Thyroid gland (tissue), 4 donors: ENCODE data around the gene MRPS27.

Source experiments
- POLR2A ChIP-seq, 2 donors: fragments of 450-650 bp; IDR thresholded peaks; one replicate each; pipeline ENCODE4 v1.6.1; 2017; ENCODE audit warnings: antibody characterized with exemption in 2 of 2, mild to moderate bottlenecking in 2 of 2, moderate library complexity in 1 of 2
- TF ChIP-seq, protein P1 (sequence below), 6 experiments: fragments of 200-600 bp in 3 of 6; fragments of 450-650 bp in 3 of 6; sonication (generic) in 3 of 6; IDR thresholded peaks; one replicate each; pipeline ENCODE4 v1.5.1; 2016 to 2019; ENCODE audit warnings: antibody characterized with exemption in 6 of 6, mild to moderate bottlenecking in 2 of 6, inconsistent platforms in 1 of 6, moderate library complexity in 1 of 6

DNA sequence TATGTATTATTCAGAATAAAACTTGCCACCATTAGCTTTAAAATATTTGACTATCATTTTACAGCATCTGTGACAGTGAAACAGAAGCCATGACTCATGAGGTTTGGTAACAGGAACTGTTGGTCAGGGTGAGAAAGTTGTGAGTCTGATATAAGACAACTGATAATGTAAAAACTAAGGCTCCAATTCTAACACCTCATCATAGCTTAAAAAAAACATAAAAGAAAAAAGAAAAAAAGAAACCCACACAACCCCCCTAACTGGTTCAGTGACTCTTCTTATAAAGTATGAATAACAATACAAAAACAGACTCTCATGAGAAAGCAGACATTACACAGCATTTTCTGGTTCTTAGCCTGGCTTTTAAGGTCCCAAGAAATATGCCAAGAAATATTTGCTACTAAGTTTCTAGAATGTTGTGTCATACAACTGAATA lies 85.8 kb downstream of the MRPS27 start:
- TF ChIP-seq, protein P1, sequence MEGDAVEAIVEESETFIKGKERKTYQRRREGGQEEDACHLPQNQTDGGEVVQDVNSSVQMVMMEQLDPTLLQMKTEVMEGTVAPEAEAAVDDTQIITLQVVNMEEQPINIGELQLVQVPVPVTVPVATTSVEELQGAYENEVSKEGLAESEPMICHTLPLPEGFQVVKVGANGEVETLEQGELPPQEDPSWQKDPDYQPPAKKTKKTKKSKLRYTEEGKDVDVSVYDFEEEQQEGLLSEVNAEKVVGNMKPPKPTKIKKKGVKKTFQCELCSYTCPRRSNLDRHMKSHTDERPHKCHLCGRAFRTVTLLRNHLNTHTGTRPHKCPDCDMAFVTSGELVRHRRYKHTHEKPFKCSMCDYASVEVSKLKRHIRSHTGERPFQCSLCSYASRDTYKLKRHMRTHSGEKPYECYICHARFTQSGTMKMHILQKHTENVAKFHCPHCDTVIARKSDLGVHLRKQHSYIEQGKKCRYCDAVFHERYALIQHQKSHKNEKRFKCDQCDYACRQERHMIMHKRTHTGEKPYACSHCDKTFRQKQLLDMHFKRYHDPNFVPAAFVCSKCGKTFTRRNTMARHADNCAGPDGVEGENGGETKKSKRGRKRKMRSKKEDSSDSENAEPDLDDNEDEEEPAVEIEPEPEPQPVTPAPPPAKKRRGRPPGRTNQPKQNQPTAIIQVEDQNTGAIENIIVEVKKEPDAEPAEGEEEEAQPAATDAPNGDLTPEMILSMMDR (IDR thresholded peaks at IDR 0.05): no peak
- no peak for TF ChIP-seq POLR2A (IDR thresholded peaks at IDR 0.05)
